ENCODE results near the gene CTDSPL2.

The CTDSPL2 gene

GRCh38 chr15:44573386-44573785 is 146.0 kb downstream of the CTDSPL2 start:
- peaks cover 10% of the 10 kb centered on the region for H3K36me3 ChIP-seq (ENCODE audit: control insufficient read depth, insufficient read depth, low read length)
- H3K9ac ChIP-seq (ENCODE audit: low read depth, low read length), result no peak overlapping the region
- no peaks in the 10 kb centered on the region for H3K4me1 ChIP-seq (ENCODE audit: control insufficient read depth, insufficient read depth, low read length)
- H3K4me3 ChIP-seq (ENCODE audit: low read depth, low read length), result no peak overlapping the region
- H3K27me3 ChIP-seq (ENCODE audit: control insufficient read depth, insufficient read depth, low read length), result no peaks in the 10 kb centered on the region
- no peaks in the 10 kb centered on the region for H3K9me3 ChIP-seq (ENCODE audit: control insufficient read depth, insufficient read depth, low read length)

- Histone ChIP-seq H3K36me3 (ENCODE audit: control insufficient read depth, insufficient read depth, low read length) (peaks cover 10% of the 10 kb centered on the region), H3K4me1 (ENCODE audit: control insufficient read depth, insufficient read depth, low read length) (no peaks in the 10 kb centered on the region), H3K9ac (ENCODE audit: low read depth, low read length) (no peak overlapping the region), H3K9me3 (ENCODE audit: control insufficient read depth, insufficient read depth, low read length) (no peaks in the 10 kb centered on the region), H3K4me3 (ENCODE audit: low read depth, low read length) (no peak overlapping the region), H3K27me3 (ENCODE audit: control insufficient read depth, insufficient read depth, low read length) (no peaks in the 10 kb centered on the region)
Observed at GRCh38 chr15:44574734-44575133, 147.3 kb downstream of the CTDSPL2 start.
